H9 (cell line): Measurements from ENCODE around the gene SERINC3. TPM values are rescaled to one million over a fixed set of nuclear protein-coding genes. Genes with fewer than 3 reads are reported as not detected.
A peak's percentile ranks its signal among the peaks of the same experiment; 100 is the strongest.

ENCODE experiments used
- DNase-seq: peaks from one replicate; pipeline ENCODE4 v3.0.0-alpha.2; 2017
- H2AFZ ChIP-seq: one replicate; pipeline ENCODE4 v1.6.1; 2013; ENCODE audit warnings: mild to moderate bottlenecking, low read length, control low read depth, moderate library complexity
- H2AK5ac ChIP-seq: 2 replicates; pipeline ENCODE4 v1.6.1; 2013; ENCODE audit warnings: low read length, control low read depth, mixed read lengths; ENCODE audit not compliant: insufficient read length
- H2BK120ac ChIP-seq: one replicate; pipeline ENCODE4 v1.6.1; 2013; ENCODE audit warnings: low read depth, mild to moderate bottlenecking, low read length, control low read depth, inconsistent platforms; ENCODE audit not compliant: poor library complexity, severe bottlenecking
- H2BK12ac ChIP-seq: 2 replicates; pipeline ENCODE4 v1.6.1; 2013; ENCODE audit warnings: low read length, control low read depth, mixed read lengths, low read depth; ENCODE audit not compliant: insufficient read length
- H2BK15ac ChIP-seq: 2 replicates; pipeline ENCODE4 v1.6.1; 2013; ENCODE audit warnings: low read depth, low read length, control low read depth
- H2BK20ac ChIP-seq: one replicate; pipeline ENCODE4 v1.6.1; 2013; ENCODE audit warnings: low read depth, mild to moderate bottlenecking, low read length, control low read depth, inconsistent platforms; ENCODE audit not compliant: poor library complexity, severe bottlenecking
- H2BK5ac ChIP-seq: 2 replicates; pipeline ENCODE4 v1.6.1; 2013; ENCODE audit warnings: low read length, control low read depth, mixed read lengths; ENCODE audit not compliant: insufficient read length
- H3K14ac ChIP-seq: 2 replicates; pipeline ENCODE4 v1.6.1; 2013; ENCODE audit warnings: low read length, control low read depth; ENCODE audit not compliant: insufficient read depth
- H3K18ac ChIP-seq: 2 replicates; pipeline ENCODE4 v1.6.1; 2013; ENCODE audit warnings: low read depth, mild to moderate bottlenecking, mixed read lengths, low read length, control low read depth; ENCODE audit not compliant: insufficient read length
- H3K23ac ChIP-seq: 2 replicates; pipeline ENCODE4 v1.6.1; 2013; ENCODE audit warnings: low read length, control low read depth, mixed read lengths, low read depth; ENCODE audit not compliant: insufficient read length
- H3K23me2 ChIP-seq: 2 replicates; pipeline ENCODE4 v1.6.1; 2013; ENCODE audit warnings: low read depth, mild to moderate bottlenecking, mixed read lengths, low read length, control low read depth; ENCODE audit not compliant: insufficient read length, poor library complexity, severe bottlenecking
- H3K27ac ChIP-seq: 2 replicates; pipeline ENCODE4 v1.5.1; 2013; ENCODE audit warnings: low read length, control low read depth, mixed read lengths, low read depth; ENCODE audit not compliant: insufficient read length
- H3K27me3 ChIP-seq: 2 replicates; pipeline ENCODE4 v1.6.1; 2013; ENCODE audit warnings: low read length, control low read depth, inconsistent platforms; ENCODE audit not compliant: insufficient read depth
- H3K4ac ChIP-seq: 2 replicates; pipeline ENCODE4 v1.6.1; 2013; ENCODE audit warnings: low read depth, mild to moderate bottlenecking, control low read depth, inconsistent platforms, low read length, moderate library complexity
- H3K4me1 ChIP-seq: 2 replicates; pipeline ENCODE4 v1.6.1; 2013; ENCODE audit warnings: low read length, control low read depth, inconsistent platforms; ENCODE audit not compliant: insufficient read depth
- H3K4me2 ChIP-seq: 2 replicates; pipeline ENCODE4 v1.6.1; 2013; ENCODE audit warnings: low read length, control low read depth, mixed read lengths; ENCODE audit not compliant: insufficient read length, insufficient read depth
- H3K56ac ChIP-seq: 2 replicates; pipeline ENCODE4 v1.6.1; 2013; ENCODE audit warnings: low read depth, mild to moderate bottlenecking, mixed read lengths, low read length, control low read depth; ENCODE audit not compliant: insufficient read length
- H3K79me1 ChIP-seq: 2 replicates; pipeline ENCODE4 v1.6.1; 2013; ENCODE audit warnings: low read depth, mild to moderate bottlenecking, moderate library complexity, low read length, control low read depth, inconsistent platforms; ENCODE audit not compliant: insufficient read depth, poor library complexity, severe bottlenecking
- H3K79me2 ChIP-seq: 2 replicates; pipeline ENCODE4 v1.6.1; 2013; ENCODE audit warnings: low read length, control low read depth, inconsistent platforms; ENCODE audit not compliant: insufficient read depth
- H3K9ac ChIP-seq: 2 replicates; pipeline ENCODE4 v1.6.1; 2013; ENCODE audit warnings: low read length, control low read depth, mixed read lengths; ENCODE audit not compliant: insufficient read length; ENCODE audit errors: extremely low read depth
- H3K9me3 ChIP-seq: one replicate; pipeline ENCODE4 v1.6.1; 2013; ENCODE audit warnings: low read depth, low read length, inconsistent platforms; ENCODE audit not compliant: control insufficient read depth
- H3T11ph ChIP-seq: one replicate; pipeline ENCODE4 v1.6.1; 2013; ENCODE audit warnings: mild to moderate bottlenecking, low read length, control low read depth, inconsistent platforms
- H4K20me1 ChIP-seq: one replicate; pipeline ENCODE4 v1.6.1; 2013; ENCODE audit not compliant: control insufficient read depth, insufficient read length, insufficient read depth
- H4K5ac ChIP-seq: 2 replicates; pipeline ENCODE4 v1.6.1; 2013; ENCODE audit warnings: low read depth, mild to moderate bottlenecking, mixed read lengths, low read length, control low read depth; ENCODE audit not compliant: insufficient read length
- H4K8ac ChIP-seq: replicated peaks from 2 replicates; pipeline ENCODE4 v1.6.1; 2013; ENCODE audit warnings: low read length, control low read depth, mixed read lengths, low read depth; ENCODE audit not compliant: insufficient read length
- H4K91ac ChIP-seq: 2 replicates; pipeline ENCODE4 v1.6.1; 2013; ENCODE audit warnings: low read depth, mild to moderate bottlenecking, moderate library complexity, mixed read lengths, low read length, control low read depth; ENCODE audit not compliant: insufficient read length
- H3K27ac Mint-ChIP-seq, 3 experiments: 2 replicates in 2 of 3; 3 replicates in 1 of 3; pipeline ENCODE4 v1.8.0; 2020 to 2021; ENCODE audit warnings: mixed read lengths in 3 of 3, mild to moderate bottlenecking in 1 of 3, moderate library complexity in 1 of 3
- H3K27me3 Mint-ChIP-seq: 2 replicates; pipeline ENCODE4 v1.8.0; 2021; ENCODE audit warnings: low read depth, mild to moderate bottlenecking, moderate library complexity, mixed read lengths
- H3K36me3 Mint-ChIP-seq, 3 experiments: 2 replicates in 2 of 3; 3 replicates in 1 of 3; pipeline ENCODE4 v1.8.0; 2020 to 2021; ENCODE audit warnings: low read depth in 3 of 3, mixed read lengths in 3 of 3; ENCODE audit not compliant: insufficient read depth in 1 of 3
- H3K4me1 Mint-ChIP-seq, 2 experiments: 2 replicates each; pipeline ENCODE4 v1.8.0; 2020; ENCODE audit warnings: mixed read lengths in 2 of 2
- H3K4me3 Mint-ChIP-seq, 2 experiments: 2 replicates in 1 of 2; 3 replicates in 1 of 2; pipeline ENCODE4 v1.8.0; 2020 to 2021; ENCODE audit warnings: mild to moderate bottlenecking in 2 of 2, mixed read lengths in 2 of 2, moderate library complexity in 1 of 2
- H3K9me3 Mint-ChIP-seq, 2 experiments: 2 replicates in 1 of 2; 3 replicates in 1 of 2; pipeline ENCODE4 v1.8.0; 2020; ENCODE audit warnings: mild to moderate bottlenecking in 2 of 2, mixed read lengths in 2 of 2, moderate library complexity in 1 of 2
- WGBS: extraction: QIAGEN DNeasy Blood & Tissue Kit; methylation state at CpG from one replicate; pipeline ENCODE4 v1.1.7; 2013; ENCODE audit warnings: missing lambda C conversion rate, low lambda C conversion rate, mixed read lengths; ENCODE audit not compliant: insufficient read length; ENCODE audit errors: extremely low coverage; 5-methylcytosine and 5-hydroxymethylcytosine counted together
- total RNA-seq: library from RNA; stranded (reverse); gene quantifications from 2 replicates; pipeline ENCODE4 v1.2.1, GENCODE V29; 2021
- TF ChIP-seq, protein P1 (sequence below): fragments of 200-600 bp; sonication (generic); conservative IDR thresholded peaks from 3 replicates; pipeline ENCODE4 v1.8.0; 2021; ENCODE audit warnings: antibody characterized with exemption, mild to moderate bottlenecking

The SERINC3 gene
- total RNA-seq, 1 experiment from 2014 or later = 41.5 TPM

DNA sequence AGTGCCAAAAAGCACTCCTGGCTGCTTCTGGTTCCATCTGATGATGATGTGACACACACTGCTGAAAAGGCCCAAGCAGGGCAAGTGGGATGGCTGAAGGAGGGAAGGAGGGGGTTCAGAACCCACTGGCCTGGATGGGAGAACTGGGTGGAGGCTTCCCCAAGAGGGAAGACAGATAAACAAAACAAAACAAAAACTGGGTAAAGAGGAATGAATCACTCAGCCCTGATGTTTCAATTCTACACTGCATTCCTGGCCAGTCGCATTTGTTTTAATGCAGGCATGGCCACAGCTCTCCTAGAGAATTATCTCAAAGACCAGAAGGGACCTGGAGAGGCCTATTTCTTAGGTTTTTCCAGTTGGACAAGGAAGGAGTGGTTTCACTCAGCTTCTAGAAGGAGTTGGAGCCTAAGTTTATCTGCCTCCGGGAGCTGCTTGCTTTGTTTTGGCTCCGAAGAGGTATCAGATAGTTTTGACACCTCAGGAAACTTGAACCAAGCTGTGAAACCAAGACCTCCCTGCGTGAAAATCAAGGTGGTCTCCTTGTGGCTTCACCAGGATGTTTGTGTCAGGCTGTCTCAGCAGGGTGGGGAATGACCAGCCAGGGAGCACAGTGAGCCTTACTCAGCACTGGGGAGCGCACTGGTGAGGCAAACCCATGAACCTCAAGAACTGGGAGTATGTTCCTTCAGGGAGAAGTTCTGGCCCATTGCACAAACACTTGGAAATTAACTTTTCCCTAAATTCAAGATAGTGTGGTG is 30.1 kb downstream of the SERINC3 start:
- TF ChIP-seq, protein P1, sequence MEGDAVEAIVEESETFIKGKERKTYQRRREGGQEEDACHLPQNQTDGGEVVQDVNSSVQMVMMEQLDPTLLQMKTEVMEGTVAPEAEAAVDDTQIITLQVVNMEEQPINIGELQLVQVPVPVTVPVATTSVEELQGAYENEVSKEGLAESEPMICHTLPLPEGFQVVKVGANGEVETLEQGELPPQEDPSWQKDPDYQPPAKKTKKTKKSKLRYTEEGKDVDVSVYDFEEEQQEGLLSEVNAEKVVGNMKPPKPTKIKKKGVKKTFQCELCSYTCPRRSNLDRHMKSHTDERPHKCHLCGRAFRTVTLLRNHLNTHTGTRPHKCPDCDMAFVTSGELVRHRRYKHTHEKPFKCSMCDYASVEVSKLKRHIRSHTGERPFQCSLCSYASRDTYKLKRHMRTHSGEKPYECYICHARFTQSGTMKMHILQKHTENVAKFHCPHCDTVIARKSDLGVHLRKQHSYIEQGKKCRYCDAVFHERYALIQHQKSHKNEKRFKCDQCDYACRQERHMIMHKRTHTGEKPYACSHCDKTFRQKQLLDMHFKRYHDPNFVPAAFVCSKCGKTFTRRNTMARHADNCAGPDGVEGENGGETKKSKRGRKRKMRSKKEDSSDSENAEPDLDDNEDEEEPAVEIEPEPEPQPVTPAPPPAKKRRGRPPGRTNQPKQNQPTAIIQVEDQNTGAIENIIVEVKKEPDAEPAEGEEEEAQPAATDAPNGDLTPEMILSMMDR = no peak
- Histone ChIP-seq H3K9ac (no peak overlapping the region), H3K79me1 (no peaks in the 10 kb centered on the region), H2BK12ac (no peak overlapping the region), H3K27me3 (no peaks in the 10 kb centered on the region), H2BK15ac (no peak overlapping the region), H2AK5ac (no peak overlapping the region), H3T11ph (no peak overlapping the region), H4K5ac (no peak overlapping the region), H2BK20ac (no peak overlapping the region), H3K4ac (no peak overlapping the region), H3K27ac (no peak overlapping the region), H4K91ac (no peak overlapping the region), H2BK120ac (no peak overlapping the region), H3K23ac (no peak overlapping the region), H3K56ac (no peak overlapping the region), H3K79me2 (no peaks in the 10 kb centered on the region), H3K4me1 (no peaks in the 10 kb centered on the region), H2AFZ (no peak overlapping the region), H4K20me1 (no peaks in the 10 kb centered on the region), H3K18ac (no peak overlapping the region), H3K23me2 (no peaks in the 10 kb centered on the region), H2BK5ac (peak overlapping the region; percentile 38), H3K14ac (no peak overlapping the region), H3K4me2 (no peak overlapping the region), H4K8ac (no peak overlapping the region), H3K9me3 (no peaks in the 10 kb centered on the region)
- Mint-ChIP-seq H3K4me3 (no peak overlapping the region; a peak in 1 of 5 replicates), H3K27me3 (no peaks in the 10 kb centered on the region), H3K36me3 (peaks cover 12 to 62% (median 50%) of the 10 kb centered on the region in 3 experiments; a peak in 6 of 7 replicates), H3K9me3 (no peaks in the 10 kb centered on the region), H3K27ac (peak overlapping the region in 2 of 3 experiments; percentile 18 to 19; a peak in 3 of 7 replicates), H3K4me1 (no peaks in the 10 kb centered on the region)
- WGBS = no CpG with 5 or more reads among the region's 5 CpGs
- DNase-seq = no peak
